K562 (cell line): ENCODE measurements around the gene TECPR2. TPM values are rescaled to one million over a fixed set of nuclear protein-coding genes. Genes with fewer than 3 reads are reported as not detected.

Experiments used
- ATAC-seq: fragments of 200-7000 bp; cut with Tn5 transposase; 3 replicates; pipeline ENCODE4 v1.9.1; 2020; ENCODE audit warnings: moderate library complexity
- BruUV-seq: library from RNA; stranded (reverse); fragments of 400-500 nt; replicated peaks from 2 replicates; lab custom pipeline; 2021; lab: Mats Ljungman, UMichigan
- CTCF ChIA-PET: fragments of 300-600 bp; formaldehyde crosslinking; extraction: SDS; loops from one replicate; lab custom pipeline; 2021; ENCODE audit warnings: low intra/inter-chr PET ratio; lab: Yijun Ruan, JAX
- POLR2A ChIA-PET: fragments of 300-600, 350-650 bp; sonication (Branson Sonifier 250); formaldehyde crosslinking; extraction: SDS; loops from one replicate; lab custom pipeline; 2021; ENCODE audit warnings: antibody characterized with exemption, inconsistent platforms; lab: Yijun Ruan, JAX
- DNase-seq, 4 experiments: peaks; one replicate each; pipeline versions ENCODE4 v3.0.0 to v3.0.0-alpha.2; 2011 to 2018; ENCODE audit warnings: low spot score in 3 of 4, mixed read lengths in 3 of 4; ENCODE audit errors: extremely low read depth in 1 of 4
- FAIRE-seq: peaks from 2 replicates; lab custom pipeline; 2011; peaks lifted over from hg19 to GRCh38; lab: Jason Lieb, UNC
- H2AFZ ChIP-seq: 2 replicates; pipeline ENCODE4 v1.6.0; 2011; ENCODE audit warnings: low read depth, low read length, control low read depth, inconsistent platforms
- H3K27ac ChIP-seq: fragments of 200-600 bp; 3 replicates; pipeline ENCODE4 v1.8.0; 2011; ENCODE audit warnings: low read depth, mild to moderate bottlenecking, control low read depth, inconsistent platforms, low read length, moderate library complexity, mixed read lengths; ENCODE audit errors: extremely low read depth
- H3K27me3 ChIP-seq, 2 experiments: fragments of 300-600 bp in 1 of 2; 2 replicates in 1 of 2; 3 replicates in 1 of 2; pipeline versions ENCODE4 v1.6.0 to v1.8.0; 2011; ENCODE audit warnings: inconsistent platforms in 2 of 2, low read length in 2 of 2, mild to moderate bottlenecking in 1 of 2, mixed read lengths in 1 of 2, moderate library complexity in 1 of 2; ENCODE audit not compliant: control insufficient read depth in 2 of 2, insufficient read depth in 2 of 2
- H3K36me3 ChIP-seq: fragments of 300-600 bp; 3 replicates; pipeline ENCODE4 v1.8.0; 2011; ENCODE audit warnings: mild to moderate bottlenecking, low read length, inconsistent platforms; ENCODE audit not compliant: control insufficient read depth, insufficient read depth
- H3K4me1 ChIP-seq, 2 experiments: fragments of 200-600 bp in 1 of 2; replicated peaks in 1 of 2; 2 replicates in 1 of 2; 3 replicates in 1 of 2; pipeline versions ENCODE4 v1.5.1 to v1.8.0; 2011; ENCODE audit warnings: inconsistent platforms in 2 of 2, low read length in 2 of 2, mild to moderate bottlenecking in 1 of 2, mixed read lengths in 1 of 2, moderate library complexity in 1 of 2; ENCODE audit not compliant: control insufficient read depth in 2 of 2, insufficient read depth in 2 of 2
- H3K4me2 ChIP-seq: 2 replicates; pipeline ENCODE4 v1.6.1; 2011; ENCODE audit warnings: low read length, control low read depth, inconsistent platforms, mixed read lengths; ENCODE audit not compliant: insufficient read depth
- H3K4me3 ChIP-seq: fragments of 200-600 bp; sonication (generic), shearing (Covaris generic); 2 replicates; pipeline ENCODE4 v1.5.1; 2016; ENCODE audit warnings: control low read depth, inconsistent platforms
- H3K79me2 ChIP-seq: fragments of 200-600 bp; 3 replicates; pipeline ENCODE4 v1.8.0; 2011; ENCODE audit warnings: low read length, inconsistent platforms; ENCODE audit not compliant: control insufficient read depth, insufficient read depth
- H3K9ac ChIP-seq, 2 experiments: 2 replicates each; pipeline versions ENCODE4 v1.6.0 to v1.6.1; 2011; ENCODE audit warnings: low read depth in 2 of 2, low read length in 2 of 2, control low read depth in 1 of 2, inconsistent platforms in 1 of 2, mild to moderate bottlenecking in 1 of 2, mixed read lengths in 1 of 2; ENCODE audit not compliant: insufficient read depth in 1 of 2
- H3K9me1 ChIP-seq: one replicate; pipeline ENCODE4 v1.6.0; 2011; ENCODE audit warnings: inconsistent platforms, mild to moderate bottlenecking, low read length, moderate library complexity; ENCODE audit not compliant: control insufficient read depth, insufficient read depth
- H3K9me3 ChIP-seq: replicated peaks from 2 replicates; pipeline ENCODE4 v1.5.1; 2011; ENCODE audit warnings: low read depth, low read length, inconsistent platforms; ENCODE audit not compliant: control insufficient read depth, insufficient read depth
- H4K20me1 ChIP-seq: replicated peaks from 2 replicates; pipeline ENCODE4 v1.6.1; 2011; ENCODE audit warnings: low read length, inconsistent platforms, mixed read lengths; ENCODE audit not compliant: control insufficient read depth, insufficient read depth
- HDGF ChIP-seq: fragments of 450-650 bp; IDR thresholded peaks from 2 replicates; pipeline ENCODE4 v1.6.1; 2016
- HNRNPK ChIP-seq: fragments of 200-400 bp; formaldehyde crosslinking; IDR thresholded peaks from one replicate; pipeline ENCODE4 v1.6.1; 2018; ENCODE audit warnings: mild to moderate bottlenecking, low read depth, low read length; ENCODE audit not compliant: poor library complexity, severe bottlenecking
- KAT7 ChIP-seq: sonication (generic); formaldehyde crosslinking; IDR thresholded peaks from 2 replicates; pipeline ENCODE4 v1.8.0; 2022; ENCODE audit warnings: missing genetic modification reagents, mild to moderate bottlenecking, borderline replicate concordance
- RERE ChIP-seq: sonication (generic); formaldehyde crosslinking; IDR thresholded peaks from 2 replicates; pipeline ENCODE4 v1.8.0; 2023; ENCODE audit warnings: missing genetic modification reagents, mild to moderate bottlenecking, borderline replicate concordance
- TAF9B ChIP-seq: fragments of 450-650 bp; IDR thresholded peaks from 2 replicates; pipeline ENCODE4 v1.6.1; 2018; ENCODE audit warnings: mild to moderate bottlenecking; ENCODE audit not compliant: partially characterized antibody
- THRA ChIP-seq: fragments of 450-650 bp; IDR thresholded peaks from 2 replicates; pipeline ENCODE4 v1.6.1; 2017; ENCODE audit warnings: mild to moderate bottlenecking, moderate library complexity
- ZNF253 ChIP-seq: fragments of 250-450 bp; sonication (Bioruptor Pico); conservative IDR thresholded peaks from 2 replicates; pipeline ENCODE4 v1.6.1; 2021; ENCODE audit warnings: mild to moderate bottlenecking
- WGBS: fragments of 100-300 bp; shearing (Covaris generic); methylation state at CpG from one replicate; pipeline ENCODE4 v1.1.6; 2016; ENCODE audit warnings: low coverage, mixed read lengths; ENCODE audit not compliant: insufficient coverage; ENCODE audit errors: missing lambda C conversion rate; 5-methylcytosine and 5-hydroxymethylcytosine counted together
- in situ Hi-C: fragments of 300-500 bp; cut with MboI; formaldehyde crosslinking; loops from 4 replicates; pipeline ENCODE4 v1.15.0; 2018; ENCODE audit warnings: inconsistent platforms, mixed read lengths
- intact Hi-C: fragments of 100-400 bp; cut with micrococcal nuclease; formaldehyde crosslinking; loops from 2 replicates; pipeline ENCODE4 v1.14.2; 2022
- polyA plus RNA-seq, 8 experiments: library from polyadenylated mRNA; depleted of rRNA in 4 of 8; stranded (reverse) in 5 of 8; unstranded in 3 of 8; fragments of >200 nt; fragmentation: Nextera tagmentation in 2 of 8; fragmentation: Illumina TruSeq in 1 of 8; extraction: Ambion mirVana in 2 of 8; extraction: Trizol in 1 of 8; gene quantifications; 2 replicates each; pipeline versions ENCODE4 v1.2.1 to v1.2.3, GENCODE V29; 2011 to 2014; ENCODE audit warnings: inconsistent platforms in 1 of 8, missing spikeins in 1 of 8
- total RNA-seq, 7 experiments: library from RNA; depleted of rRNA in 6 of 7; stranded (reverse); fragments of >200 nt in 6 of 7; fragmentation: Illumina TruSeq in 2 of 7; extraction: Trizol in 2 of 7; gene quantifications; 2 replicates each; pipeline versions ENCODE4 v1.2.1 to v1.2.3, GENCODE V29; 2011 to 2021; ENCODE audit warnings: low replicate concordance in 1 of 7
- TF ChIP-seq, protein P1 (sequence below): IDR thresholded peaks from 2 replicates; pipeline ENCODE4 v1.6.1; 2016; ENCODE audit warnings: missing genetic modification characterization, missing compliant biosample characterization
- TF ChIP-seq, protein P2 (sequence below): fragments of 450-650 bp; formaldehyde crosslinking; IDR thresholded peaks from 2 replicates; pipeline ENCODE4 v1.4.0; 2020; ENCODE audit warnings: mild to moderate bottlenecking, moderate library complexity

TECPR2 gene
- total and polyA plus RNA-seq, 9 of the 15 experiments (the other 6 are each of a cell fraction or from before 2014, with no cell fraction given) = 0.04 to 3.0 (median 0.83) TPM

GRCh38 chr14:102525929-102526497 lies 163.3 kb downstream of the TECPR2 start:
- Histone ChIP-seq H3K4me2 (peak overlapping the region; percentile 95), H3K27me3 (no peaks in the 10 kb centered on the region), H3K9me3 (no peaks in the 10 kb centered on the region; the same call in 1 of the 2 replicates), H3K79me2 (no peaks in the 10 kb centered on the region; the same call in 2 of the 3 replicates), H3K9ac (peak overlapping the region; percentile 72 to 89), H3K27ac (peak overlapping the region; percentile 88), H3K4me3 (peak overlapping the region; percentile 45), H4K20me1 (no peaks in the 10 kb centered on the region), H2AFZ (peak overlapping the region; percentile 92), H3K9me1 (no peaks in the 10 kb centered on the region), H3K36me3 (no peaks in the 10 kb centered on the region), H3K4me1 (peaks cover 12 to 37% of the 10 kb centered on the region in 2 experiments; a peak in 4 of 5 replicates)
- CTCF ChIA-PET = interaction anchor here (0.6 kb wide), 1 partner anchor 44 kb away, joined by 5 read pairs; no protein-coding TSS in a partner anchor
- 27% methylated on average over 9 of the region's 12 CpGs for WGBS
- POLR2A ChIA-PET = interaction anchor here (0.6 kb wide), 1 partner anchor 13 kb away, joined by 3 read pairs; no protein-coding TSS in a partner anchor
- intact Hi-C loops (loop anchor here (1.0 to 10.0 kb wide), 4 partner anchors 26 to 393 kb away; partner anchors contain the start of gene RCOR1), in situ Hi-C loops (no loop called here)
- FAIRE-seq = no peak
- BruUV-seq = no TSS peak
- ATAC-seq = no peak
- peak in 1 of 4 experiments; percentile 43 for DNase-seq
- TF ChIP-seq HNRNPK (no peak), HDGF (no peak), ZNF253 (no peak), TAF9B (no peak), THRA (no peak), RERE (no peak), KAT7 (CRISPR knock-in tag) (0 out of 2 replicates have a peak, but pooled peaks have one; percentile 40)
- TF ChIP-seq, protein P1, sequence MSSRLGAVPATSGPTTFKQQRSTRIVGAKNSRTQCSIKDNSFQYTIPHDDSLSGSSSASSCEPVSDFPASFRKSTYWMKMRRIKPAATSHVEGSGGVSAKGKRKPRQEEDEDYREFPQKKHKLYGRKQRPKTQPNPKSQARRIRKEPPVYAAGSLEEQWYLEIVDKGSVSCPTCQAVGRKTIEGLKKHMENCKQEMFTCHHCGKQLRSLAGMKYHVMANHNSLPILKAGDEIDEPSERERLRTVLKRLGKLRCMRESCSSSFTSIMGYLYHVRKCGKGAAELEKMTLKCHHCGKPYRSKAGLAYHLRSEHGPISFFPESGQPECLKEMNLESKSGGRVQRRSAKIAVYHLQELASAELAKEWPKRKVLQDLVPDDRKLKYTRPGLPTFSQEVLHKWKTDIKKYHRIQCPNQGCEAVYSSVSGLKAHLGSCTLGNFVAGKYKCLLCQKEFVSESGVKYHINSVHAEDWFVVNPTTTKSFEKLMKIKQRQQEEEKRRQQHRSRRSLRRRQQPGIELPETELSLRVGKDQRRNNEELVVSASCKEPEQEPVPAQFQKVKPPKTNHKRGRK (tag) = peak; percentile 92
- TF ChIP-seq, protein P2, sequence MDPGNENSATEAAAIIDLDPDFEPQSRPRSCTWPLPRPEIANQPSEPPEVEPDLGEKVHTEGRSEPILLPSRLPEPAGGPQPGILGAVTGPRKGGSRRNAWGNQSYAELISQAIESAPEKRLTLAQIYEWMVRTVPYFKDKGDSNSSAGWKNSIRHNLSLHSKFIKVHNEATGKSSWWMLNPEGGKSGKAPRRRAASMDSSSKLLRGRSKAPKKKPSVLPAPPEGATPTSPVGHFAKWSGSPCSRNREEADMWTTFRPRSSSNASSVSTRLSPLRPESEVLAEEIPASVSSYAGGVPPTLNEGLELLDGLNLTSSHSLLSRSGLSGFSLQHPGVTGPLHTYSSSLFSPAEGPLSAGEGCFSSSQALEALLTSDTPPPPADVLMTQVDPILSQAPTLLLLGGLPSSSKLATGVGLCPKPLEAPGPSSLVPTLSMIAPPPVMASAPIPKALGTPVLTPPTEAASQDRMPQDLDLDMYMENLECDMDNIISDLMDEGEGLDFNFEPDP = no peak
